Measurements from ENCODE around the gene DCAF11. TPM values are rescaled to one million over a fixed set of nuclear protein-coding genes. Genes with fewer than 3 reads are reported as not detected.
A peak's percentile ranks its signal among the peaks of the same experiment; 100 is the strongest.

The DCAF11 gene
- total and polyA plus RNA-seq, 3 donors from 2014 or later: 67.6 to 77.4 (median 68.0) TPM

DNA sequence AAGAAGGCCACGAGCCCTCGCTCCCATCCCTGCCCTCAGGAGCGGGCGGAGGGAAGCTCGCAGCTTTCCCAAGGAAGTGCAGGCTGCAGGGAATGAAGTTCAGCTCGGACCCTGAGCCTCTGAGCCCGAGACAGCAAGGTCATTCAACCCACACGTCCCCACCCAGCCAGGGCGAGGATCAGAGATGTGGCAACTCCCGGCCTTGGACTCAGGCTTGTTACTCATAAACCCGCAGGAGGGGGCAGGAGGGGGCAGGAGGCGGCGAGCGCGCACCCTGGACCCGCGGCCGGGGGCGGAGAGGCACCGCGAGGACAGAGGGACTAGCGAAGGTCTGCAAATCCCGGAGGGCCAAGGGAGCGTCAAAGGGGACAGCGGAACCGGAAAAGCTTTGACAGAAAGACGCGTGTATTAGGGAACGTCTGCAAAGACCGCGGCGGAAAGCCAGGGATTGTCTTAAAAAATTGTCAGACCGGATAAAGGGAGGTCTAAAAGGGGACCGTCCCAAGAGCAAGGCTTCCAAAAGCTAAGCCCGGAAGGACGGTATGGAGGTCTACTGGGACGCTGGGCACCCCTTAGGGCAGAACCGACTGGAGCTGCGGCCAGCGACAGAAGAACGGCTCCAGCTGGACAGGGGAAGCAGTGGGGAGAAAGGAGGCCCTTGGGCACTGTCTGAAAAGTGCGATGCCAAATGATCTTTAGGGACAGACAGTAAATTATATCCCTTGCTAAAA, 611 bp upstream of the DCAF11 start:
- peak overlapping the region; percentile 99 to 100 for H3K27ac ChIP-seq
- H3K27me3 ChIP-seq: no peaks in the 10 kb centered on the region
- DNase-seq: peak; percentile 88
- peaks cover 9% of the 10 kb centered on the region for H3K4me1 ChIP-seq
- peak overlapping the region; percentile 68 to 76 for H3K4me3 ChIP-seq
- no peaks in the 10 kb centered on the region for H3K36me3 ChIP-seq (ENCODE audit: low read depth, missing control alignments)
- intact Hi-C loops (cut with DNase I; ENCODE audit: low total_unique reads): no loop called here
- TF ChIP-seq, protein P1, sequence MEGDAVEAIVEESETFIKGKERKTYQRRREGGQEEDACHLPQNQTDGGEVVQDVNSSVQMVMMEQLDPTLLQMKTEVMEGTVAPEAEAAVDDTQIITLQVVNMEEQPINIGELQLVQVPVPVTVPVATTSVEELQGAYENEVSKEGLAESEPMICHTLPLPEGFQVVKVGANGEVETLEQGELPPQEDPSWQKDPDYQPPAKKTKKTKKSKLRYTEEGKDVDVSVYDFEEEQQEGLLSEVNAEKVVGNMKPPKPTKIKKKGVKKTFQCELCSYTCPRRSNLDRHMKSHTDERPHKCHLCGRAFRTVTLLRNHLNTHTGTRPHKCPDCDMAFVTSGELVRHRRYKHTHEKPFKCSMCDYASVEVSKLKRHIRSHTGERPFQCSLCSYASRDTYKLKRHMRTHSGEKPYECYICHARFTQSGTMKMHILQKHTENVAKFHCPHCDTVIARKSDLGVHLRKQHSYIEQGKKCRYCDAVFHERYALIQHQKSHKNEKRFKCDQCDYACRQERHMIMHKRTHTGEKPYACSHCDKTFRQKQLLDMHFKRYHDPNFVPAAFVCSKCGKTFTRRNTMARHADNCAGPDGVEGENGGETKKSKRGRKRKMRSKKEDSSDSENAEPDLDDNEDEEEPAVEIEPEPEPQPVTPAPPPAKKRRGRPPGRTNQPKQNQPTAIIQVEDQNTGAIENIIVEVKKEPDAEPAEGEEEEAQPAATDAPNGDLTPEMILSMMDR (IDR thresholded peaks at IDR 0.05): peak in 1 of 3 experiments; percentile 9
- no peak for TF ChIP-seq POLR2A (IDR thresholded peaks at IDR 0.05)
- 0 to 1% methylated on average over 24 to 42 of the region's 42 CpGs for WGBS, 2 donors
- H3K9me3 ChIP-seq: no peaks in the 10 kb centered on the region

DNA sequence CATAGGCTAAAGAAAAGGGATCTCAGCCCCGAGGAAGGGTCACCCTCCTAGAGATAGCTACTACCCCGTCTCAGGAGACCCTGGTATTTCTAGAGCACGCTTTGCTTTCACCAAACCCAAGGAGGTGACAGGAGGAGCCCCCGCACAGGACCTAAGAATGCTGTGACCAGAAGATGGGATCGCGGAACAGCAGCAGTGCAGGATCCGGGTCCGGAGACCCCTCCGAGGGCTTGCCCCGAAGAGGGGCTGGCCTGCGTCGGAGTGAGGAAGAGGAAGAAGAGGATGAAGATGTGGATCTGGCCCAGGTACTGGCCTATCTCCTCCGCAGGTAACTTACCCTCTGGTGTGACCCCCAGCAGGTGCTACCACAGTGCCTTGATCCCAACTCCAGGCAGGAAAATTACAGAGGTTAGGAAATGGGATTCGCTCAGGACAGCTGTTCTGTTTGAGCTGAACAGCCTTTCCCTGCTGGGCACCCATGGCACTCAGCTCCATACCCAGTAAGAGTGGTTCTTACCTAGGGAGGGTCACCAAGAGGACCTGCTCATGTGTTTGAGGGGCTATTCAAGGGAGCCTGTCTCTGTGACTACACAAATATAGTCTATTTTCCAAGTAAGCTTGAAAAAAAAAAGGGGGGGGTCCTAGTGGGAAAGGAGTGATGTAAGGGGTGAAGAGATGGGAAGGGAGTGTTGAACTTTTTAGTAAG, 998 bp downstream of the DCAF11 start:
- 3 to 4% methylated on average over 5 to 14 of the region's 14 CpGs for WGBS, 2 donors

DNA sequence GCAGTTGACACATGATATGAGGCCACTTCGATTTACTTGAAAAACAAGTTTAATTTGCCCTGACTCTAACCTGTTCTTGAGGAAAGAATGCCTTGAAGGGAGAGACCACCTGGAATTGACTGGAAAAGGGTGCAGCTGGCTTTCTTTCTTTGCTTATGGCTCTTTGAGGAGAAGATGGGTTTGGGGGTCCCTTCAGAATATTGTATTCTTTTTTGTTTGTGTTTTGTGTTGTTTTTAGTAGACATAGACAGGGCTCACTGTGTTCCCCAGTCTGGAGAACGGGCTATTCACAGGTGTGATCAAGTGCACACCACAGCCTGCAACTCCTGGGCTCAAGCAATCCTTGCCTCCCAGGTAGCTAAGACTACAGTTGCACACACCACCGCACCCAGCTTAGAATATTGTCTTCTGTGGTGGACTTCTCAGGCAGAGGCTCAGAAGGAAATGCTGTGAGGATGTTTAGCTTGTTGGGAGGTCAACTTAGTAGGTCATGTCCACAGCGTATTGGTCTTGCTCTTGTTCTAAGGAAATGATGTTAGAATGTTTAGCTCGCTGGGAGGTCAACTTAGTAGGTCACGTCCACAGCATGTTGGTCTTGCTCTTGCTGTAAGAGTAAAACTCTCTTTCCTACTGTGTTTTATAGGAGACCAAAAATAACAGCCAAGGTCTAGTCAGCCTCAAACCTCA, 1.7 kb downstream of the DCAF11 start:
- no peak for DNase-seq
- intact Hi-C loops (cut with DNase I; ENCODE audit: low total_unique reads): no loop called here
- 75 to 92% methylated on average over 6 of the region's 6 CpGs for WGBS, 2 donors
- H3K27me3 ChIP-seq: no peaks in the 10 kb centered on the region
- TF ChIP-seq, protein P1 (IDR thresholded peaks at IDR 0.05): no peak
- TF ChIP-seq POLR2A (IDR thresholded peaks at IDR 0.05): no peak
- H3K36me3 ChIP-seq (ENCODE audit: low read depth, missing control alignments): no peaks in the 10 kb centered on the region
- H3K27ac ChIP-seq: no peak overlapping the region
- H3K9me3 ChIP-seq: no peaks in the 10 kb centered on the region
- H3K4me3 ChIP-seq: peak overlapping the region in 1 of 2 donors; percentile 68
- H3K4me1 ChIP-seq: peaks cover 9% of the 10 kb centered on the region

More for the DNA sequence above, 998 bp downstream of the DCAF11 start:
- Histone ChIP-seq H3K4me3 (peak overlapping the region; percentile 68 to 76), H3K27me3 (no peaks in the 10 kb centered on the region), H3K27ac (peak overlapping the region; percentile 99 to 100), H3K36me3 (ENCODE audit: low read depth, missing control alignments) (no peaks in the 10 kb centered on the region), H3K9me3 (no peaks in the 10 kb centered on the region), H3K4me1 (peaks cover 9% of the 10 kb centered on the region)
- DNase-seq: no peak
- intact Hi-C loops (cut with DNase I; ENCODE audit: low total_unique reads): no loop called here
- TF ChIP-seq, protein P1 (IDR thresholded peaks at IDR 0.05): no peak
- TF ChIP-seq POLR2A (IDR thresholded peaks at IDR 0.05): no peak

DNA sequence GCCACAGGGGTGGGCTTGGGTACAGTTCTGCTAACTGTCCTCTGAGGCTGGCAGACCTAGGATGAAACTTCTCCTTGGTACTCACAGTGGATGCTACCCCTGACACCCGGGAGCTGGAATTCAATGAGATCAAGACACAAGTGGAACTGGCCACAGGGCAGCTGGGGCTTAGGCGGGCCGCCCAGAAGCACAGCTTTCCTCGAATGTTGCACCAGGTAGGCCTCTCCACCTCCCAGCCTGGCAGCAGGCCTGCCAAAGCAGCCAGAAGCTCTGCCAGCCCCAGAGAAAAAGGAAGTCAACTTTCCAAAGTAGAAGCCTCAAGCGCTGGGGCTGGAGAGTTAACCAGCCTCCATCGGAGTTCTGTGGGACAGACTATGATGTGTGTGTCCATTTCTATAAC, 2.6 kb downstream of the DCAF11 start:
- WGBS, 2 donors: 88 to 94% methylated on average over 6 of the region's 6 CpGs
- no peak overlapping the region for H3K27ac ChIP-seq
- H3K4me1 ChIP-seq: peaks cover 9% of the 10 kb centered on the region
- no peaks in the 10 kb centered on the region for H3K36me3 ChIP-seq (ENCODE audit: low read depth, missing control alignments)
- intact Hi-C loops (cut with DNase I; ENCODE audit: low total_unique reads): no loop called here
- TF ChIP-seq POLR2A (IDR thresholded peaks at IDR 0.05): no peak
- TF ChIP-seq, protein P1 (IDR thresholded peaks at IDR 0.05): no peak
- H3K9me3 ChIP-seq: no peaks in the 10 kb centered on the region
- DNase-seq: no peak
- H3K27me3 ChIP-seq: no peaks in the 10 kb centered on the region
- H3K4me3 ChIP-seq: no peak overlapping the region
